Measurements from ENCODE around the gene COPE. TPM values are rescaled to one million over a fixed set of nuclear protein-coding genes. Genes with fewer than 3 reads are reported as not detected.

Gene COPE
- total RNA-seq, 1 donor from 2014 or later: 331 TPM

DNA sequence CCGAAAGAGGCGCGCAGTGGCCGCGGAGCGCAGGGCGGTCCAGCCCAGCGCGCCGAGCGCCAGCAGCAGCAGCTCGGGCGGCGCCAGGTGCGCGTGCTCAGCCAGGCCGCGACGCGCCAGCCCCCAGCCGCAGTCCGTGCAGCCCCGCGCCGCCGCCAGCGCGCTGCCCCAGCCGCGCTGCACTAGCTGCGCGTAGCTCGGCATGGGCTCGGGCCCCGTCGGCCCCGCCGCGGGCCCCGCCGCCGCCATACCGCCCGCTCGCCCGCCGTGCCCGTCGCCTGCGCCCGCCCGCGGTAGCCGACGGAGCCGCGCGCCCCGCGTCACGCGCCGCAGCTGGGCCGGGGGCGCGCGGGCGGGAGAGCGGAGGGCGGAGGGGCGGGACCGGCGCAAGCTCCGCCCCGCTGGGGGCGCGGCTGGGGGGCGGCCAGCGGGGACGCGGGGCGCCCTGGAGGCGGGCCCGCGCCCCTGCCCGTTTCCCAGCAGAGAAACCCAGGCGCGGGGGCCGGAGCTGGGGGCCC is 23.3 kb downstream of the COPE start, which contains the start of gene CERS1:
TSS of gene CERS1 (minus strand) at position 335 of the 518 bp plus-strand sequence. CDS start at position 249, 86 bp downstream.
- no peaks in the 10 kb centered on the region for H3K9me3 ChIP-seq
- H3K4me1 ChIP-seq: peaks cover 7 to 8% of the 10 kb centered on the region in 2 donors
- no peak for DNase-seq (ENCODE audit: low spot score in 2 of 2)
- H3K27me3 ChIP-seq: peaks cover 11% of the 10 kb centered on the region
- intact Hi-C loops (cut with DNase I): no loop called here
- TF ChIP-seq, protein P1, sequence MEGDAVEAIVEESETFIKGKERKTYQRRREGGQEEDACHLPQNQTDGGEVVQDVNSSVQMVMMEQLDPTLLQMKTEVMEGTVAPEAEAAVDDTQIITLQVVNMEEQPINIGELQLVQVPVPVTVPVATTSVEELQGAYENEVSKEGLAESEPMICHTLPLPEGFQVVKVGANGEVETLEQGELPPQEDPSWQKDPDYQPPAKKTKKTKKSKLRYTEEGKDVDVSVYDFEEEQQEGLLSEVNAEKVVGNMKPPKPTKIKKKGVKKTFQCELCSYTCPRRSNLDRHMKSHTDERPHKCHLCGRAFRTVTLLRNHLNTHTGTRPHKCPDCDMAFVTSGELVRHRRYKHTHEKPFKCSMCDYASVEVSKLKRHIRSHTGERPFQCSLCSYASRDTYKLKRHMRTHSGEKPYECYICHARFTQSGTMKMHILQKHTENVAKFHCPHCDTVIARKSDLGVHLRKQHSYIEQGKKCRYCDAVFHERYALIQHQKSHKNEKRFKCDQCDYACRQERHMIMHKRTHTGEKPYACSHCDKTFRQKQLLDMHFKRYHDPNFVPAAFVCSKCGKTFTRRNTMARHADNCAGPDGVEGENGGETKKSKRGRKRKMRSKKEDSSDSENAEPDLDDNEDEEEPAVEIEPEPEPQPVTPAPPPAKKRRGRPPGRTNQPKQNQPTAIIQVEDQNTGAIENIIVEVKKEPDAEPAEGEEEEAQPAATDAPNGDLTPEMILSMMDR (IDR thresholded peaks at IDR 0.05): no peak
- no peak within 1 kb of the TSS for H3K27ac ChIP-seq
- H3K36me3 ChIP-seq: peaks cover 17 to 22% of the 10 kb centered on the region in 2 donors
- H3K4me3 ChIP-seq: peak within 1 kb of the TSS; percentile 36 to 53

DNA sequence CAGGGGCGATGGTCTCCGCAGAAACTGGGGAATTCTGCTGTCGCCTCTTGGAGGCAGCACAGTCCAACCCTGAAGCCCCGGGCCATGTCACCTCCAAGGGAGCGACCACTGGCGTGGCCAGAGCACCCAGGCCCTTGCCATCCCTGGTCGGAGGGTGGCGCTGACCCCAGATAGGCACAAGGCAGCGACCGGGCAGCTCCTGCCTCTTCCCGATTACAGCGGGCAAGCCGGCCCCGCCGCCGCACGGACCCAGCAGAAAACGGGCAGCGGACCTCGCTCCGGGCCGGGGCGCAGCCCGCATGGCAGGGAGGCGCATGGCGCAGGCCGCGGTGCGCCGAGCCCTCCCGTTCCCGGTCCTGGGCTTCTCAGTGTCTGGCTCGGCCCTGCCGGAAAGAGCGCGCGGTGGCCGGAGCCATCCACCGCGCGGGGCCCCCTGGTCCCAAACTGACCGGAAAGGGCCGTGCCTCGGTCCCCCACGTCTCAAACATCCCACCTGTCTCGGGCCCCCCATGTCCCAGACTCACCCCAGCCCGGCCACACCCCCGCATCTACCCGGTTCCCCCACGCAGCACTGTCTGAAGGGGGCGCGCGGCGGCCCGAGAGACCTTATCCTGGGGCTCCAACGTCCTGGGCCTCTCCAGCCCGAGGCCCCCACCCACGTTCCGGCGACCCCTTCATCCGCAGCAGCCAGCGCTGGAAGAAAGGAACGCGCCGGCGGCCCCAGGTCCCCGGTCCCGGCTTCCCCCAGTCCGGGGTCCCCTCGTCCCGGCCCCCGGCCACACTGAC is 24.0 kb downstream of the COPE start:
- TF ChIP-seq, protein P1 (IDR thresholded peaks at IDR 0.05): peak in 1 of 3 experiments; percentile 21
- intact Hi-C loops (cut with DNase I): no loop called here
- Histone ChIP-seq H3K4me3 (peak overlapping the region; percentile 33 to 53), H3K27me3 (peaks cover 11% of the 10 kb centered on the region), H3K4me1 (peaks cover 7 to 8% of the 10 kb centered on the region in 2 donors), H3K27ac (no peak overlapping the region), H3K9me3 (no peaks in the 10 kb centered on the region), H3K36me3 (peaks cover 12 to 16% of the 10 kb centered on the region in 2 donors)
- no peak for DNase-seq (ENCODE audit: low spot score in 2 of 2)

DNA sequence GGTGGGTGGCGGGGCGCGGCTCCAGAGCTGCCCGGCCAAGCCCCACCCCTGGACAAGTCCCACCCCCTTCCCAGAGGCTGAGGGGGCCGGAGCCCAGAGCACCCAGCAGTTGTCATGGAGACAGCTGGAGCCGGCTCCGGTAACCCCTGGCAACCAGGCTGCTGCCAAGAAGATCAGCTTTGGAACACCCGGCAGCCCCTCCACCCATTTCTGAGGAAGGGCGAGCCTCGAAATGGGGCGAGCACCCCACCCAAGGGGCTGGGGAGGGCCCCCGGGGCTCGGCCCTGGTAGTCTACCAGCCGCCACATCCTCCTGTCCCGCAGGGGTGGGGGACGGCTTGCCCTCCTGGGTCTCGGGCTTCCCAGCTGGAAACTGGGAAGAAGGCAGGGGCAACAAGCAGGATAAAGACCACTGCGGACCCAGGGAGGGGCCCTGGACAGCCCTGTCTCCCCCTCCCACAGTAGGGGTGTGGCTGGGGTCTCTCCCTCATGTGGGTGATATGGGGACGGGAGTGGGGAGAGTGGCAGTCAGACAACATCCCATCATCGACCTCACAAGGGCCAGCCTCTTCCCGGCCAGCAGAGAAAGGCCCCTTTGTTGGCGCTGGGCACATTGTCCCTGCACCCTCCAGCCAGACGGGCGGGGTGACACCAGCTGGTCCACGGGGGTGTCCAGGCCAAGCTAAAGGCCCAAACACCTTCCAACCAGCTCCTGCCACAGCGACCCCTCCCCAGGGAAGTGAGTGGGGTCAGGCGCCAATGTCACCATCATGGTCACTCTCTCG is 24.7 kb downstream of the COPE start:
- peaks cover 7 to 8% of the 10 kb centered on the region in 2 donors for H3K4me1 ChIP-seq
- no peaks in the 10 kb centered on the region for H3K9me3 ChIP-seq
- peaks cover 11% of the 10 kb centered on the region for H3K27me3 ChIP-seq
- intact Hi-C loops (cut with DNase I): no loop called here
- TF ChIP-seq, protein P1 (IDR thresholded peaks at IDR 0.05): no peak
- H3K36me3 ChIP-seq: peaks cover 4 to 8% of the 10 kb centered on the region in 2 donors
- no peak for DNase-seq (ENCODE audit: low spot score in 2 of 2)
- peak overlapping the region; percentile 33 to 53 for H3K4me3 ChIP-seq
- no peak overlapping the region for H3K27ac ChIP-seq

DNA sequence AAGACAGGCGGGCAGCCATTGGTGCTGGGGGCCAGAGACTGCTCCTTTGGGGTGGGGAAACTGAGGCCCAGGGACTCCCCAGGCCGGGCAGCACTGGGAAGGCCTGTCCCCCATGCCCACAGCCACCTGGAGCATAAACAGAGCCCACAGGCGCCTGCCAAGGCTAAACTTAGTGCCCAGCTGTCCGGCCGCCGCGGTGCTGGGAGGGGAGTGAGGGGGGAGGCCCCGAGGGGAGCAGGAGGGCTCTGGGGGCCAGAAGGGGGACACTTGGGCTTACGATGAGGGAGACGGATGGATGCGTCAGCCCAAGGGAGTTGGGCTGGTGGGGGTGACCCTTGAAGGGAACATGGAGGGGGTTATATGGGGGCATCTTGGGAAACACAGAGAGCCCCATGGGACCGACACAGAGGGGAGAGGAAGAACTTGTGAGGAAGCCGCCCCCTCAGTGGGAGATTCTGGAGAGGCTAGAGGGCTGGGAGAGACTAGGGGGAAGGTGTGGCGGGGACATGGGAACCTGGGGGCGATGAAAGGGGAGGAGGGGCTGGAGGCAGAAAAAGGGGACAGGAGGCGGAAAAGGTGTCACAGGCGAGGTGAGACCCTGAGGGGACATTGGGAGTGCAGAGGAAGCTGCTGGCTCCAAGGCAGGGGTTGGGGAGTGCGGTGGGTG is 25.5 kb downstream of the COPE start:
- H3K27ac ChIP-seq: no peak overlapping the region
- H3K27me3 ChIP-seq: peaks cover 11% of the 10 kb centered on the region
- TF ChIP-seq, protein P1 (IDR thresholded peaks at IDR 0.05): no peak
- peaks cover 7 to 8% of the 10 kb centered on the region in 2 donors for H3K4me1 ChIP-seq
- no peak for DNase-seq (ENCODE audit: low spot score in 2 of 2)
- no peak overlapping the region for H3K4me3 ChIP-seq
- intact Hi-C loops (cut with DNase I): no loop called here
- no peaks in the 10 kb centered on the region for H3K9me3 ChIP-seq
- H3K36me3 ChIP-seq: peaks cover 0 to under 1% of the 10 kb centered on the region in 2 donors
